ENCODE results near the gene EPN2. TPM values are rescaled to one million over a fixed set of nuclear protein-coding genes. Genes with fewer than 3 reads are reported as not detected.

Gene EPN2
- total and polyA plus RNA-seq, 2 experiments from 2014 or later: 34.0 to 149 TPM

GRCh38 chr17:19292377-19292711 is 55.2 kb downstream of the EPN2 start:
- H3K27me3 Mint-ChIP-seq (ENCODE audit: insufficient read depth, low read depth, poor library complexity): peaks cover 2% of the 10 kb centered on the region
- peaks cover 16% of the 10 kb centered on the region for H3K4me1 ChIP-seq (ENCODE audit: insufficient read depth)
- peaks cover 31% of the 10 kb centered on the region for H3K4me1 Mint-ChIP-seq
- ATAC-seq (no peak), DNase-seq (ENCODE audit: low spot score) (no peak)
- no peaks in the 10 kb centered on the region for H3K9me2 ChIP-seq (ENCODE audit: insufficient read depth)
- no peaks in the 10 kb centered on the region for H3K36me3 ChIP-seq (ENCODE audit: insufficient read depth)
- no peak overlapping the region for H3K27ac Mint-ChIP-seq
- H2AFZ ChIP-seq: no peak overlapping the region
- no peak overlapping the region for H3K4me3 Mint-ChIP-seq
- H3K4me2 ChIP-seq: no peak overlapping the region
- peaks cover 7% of the 10 kb centered on the region; the same call in 1 of the 2 replicates for H4K20me1 ChIP-seq (replicated peaks; ENCODE audit: insufficient read depth)
- no peak overlapping the region for H3K27ac ChIP-seq (ENCODE audit: low read depth)
- H3K79me2 ChIP-seq (replicated peaks; ENCODE audit: insufficient read depth): peaks cover 15% of the 10 kb centered on the region
- no peaks in the 10 kb centered on the region for H3K9me3 Mint-ChIP-seq
- no peaks in the 10 kb centered on the region for H3K27me3 ChIP-seq (ENCODE audit: insufficient read depth)
- H3F3A ChIP-seq (replicated peaks; ENCODE audit: low read depth): 0 out of 2 replicates have a peak, but pooled peaks cover 3% of the 10 kb centered on the region
- no peak overlapping the region for H3K4me3 ChIP-seq
- no peak for TF ChIP-seq EZH2 (IDR thresholded peaks at IDR 0.05; ENCODE audit: low read depth, unreplicated experiment)
- TF ChIP-seq POLR2AphosphoS5 (IDR thresholded peaks at IDR 0.05; ENCODE audit: low read depth): no peak
- TF ChIP-seq CTCF (conservative IDR thresholded peaks at IDR 0.05; ENCODE audit: low read depth in 2 of 2): no peak
- no peak for TF ChIP-seq ZNF331 (CRISPR knock-in tag; IDR thresholded peaks at IDR 0.05; ENCODE audit: low read depth)
- no peak for TF ChIP-seq ZNF462 (CRISPR knock-in tag; IDR thresholded peaks at IDR 0.05)
- no peak for TF ChIP-seq EZH2phosphoT487 (IDR thresholded peaks at IDR 0.05; ENCODE audit: unreplicated experiment)
- no peak for TF ChIP-seq JUNB (IDR thresholded peaks at IDR 0.05; ENCODE audit: unreplicated experiment)
- TF ChIP-seq ZNF114 (CRISPR knock-in tag; IDR thresholded peaks at IDR 0.05): no peak
- TF ChIP-seq STAT1 (IDR thresholded peaks at IDR 0.05; ENCODE audit: unreplicated experiment): no peak
- TF ChIP-seq CREB1 (CRISPR knock-in tag; IDR thresholded peaks at IDR 0.05; ENCODE audit: low read depth): no peak
- TF ChIP-seq ETS1 (IDR thresholded peaks at IDR 0.05): no peak
- no peak for TF ChIP-seq NANOG (IDR thresholded peaks at IDR 0.05; ENCODE audit: borderline replicate concordance)
- no peak for TF ChIP-seq REST (IDR thresholded peaks at IDR 0.05; ENCODE audit: unreplicated experiment)
- peaks cover 10% of the 10 kb centered on the region for H3K36me3 Mint-ChIP-seq (ENCODE audit: low read depth)
